Osteocyte (in vitro differentiated cells): ENCODE results near the gene STK11IP. TPM values are rescaled to one million over a fixed set of nuclear protein-coding genes. Genes with fewer than 3 reads are reported as not detected.
A peak's percentile ranks its signal among the peaks of the same experiment; 100 is the strongest.

Source experiments
- DNase-seq: peaks from one replicate; pipeline ENCODE4 v3.0.0; 2021; ENCODE audit warnings: mixed read lengths; ENCODE audit not compliant: unreplicated experiment; ENCODE audit errors: extremely low spot score
- H3K27ac Mint-ChIP-seq: one replicate; pipeline ENCODE4 v1.8.0; 2021; ENCODE audit warnings: mild to moderate bottlenecking, mixed read lengths; ENCODE audit not compliant: unreplicated experiment
- H3K27me3 Mint-ChIP-seq: one replicate; pipeline ENCODE4 v1.8.0; 2021; ENCODE audit warnings: mixed read lengths; ENCODE audit not compliant: unreplicated experiment
- H3K36me3 Mint-ChIP-seq: one replicate; pipeline ENCODE4 v1.8.0; 2021; ENCODE audit warnings: mixed read lengths; ENCODE audit not compliant: unreplicated experiment
- H3K4me1 Mint-ChIP-seq: one replicate; pipeline ENCODE4 v1.8.0; 2021; ENCODE audit warnings: mixed read lengths; ENCODE audit not compliant: unreplicated experiment
- H3K4me3 Mint-ChIP-seq: one replicate; pipeline ENCODE4 v1.8.0; 2021; ENCODE audit warnings: mild to moderate bottlenecking, moderate library complexity, mixed read lengths; ENCODE audit not compliant: unreplicated experiment
- H3K9me3 Mint-ChIP-seq: one replicate; pipeline ENCODE4 v1.8.0; 2021; ENCODE audit warnings: mixed read lengths; ENCODE audit not compliant: unreplicated experiment
- CTCF ChIP-seq: fragments of 200-600 bp; sonication (generic); IDR thresholded peaks from 2 replicates; pipeline ENCODE4 v1.5.0; 2021; ENCODE audit warnings: antibody characterized with exemption, mild to moderate bottlenecking, moderate library complexity
- total RNA-seq: library from RNA; stranded (reverse); gene quantifications from 2 replicates; pipeline ENCODE4 v1.2.1, GENCODE V29; 2021

The STK11IP gene
- total RNA-seq, 1 donor from 2014 or later: 42.7 TPM

- no peak for TF ChIP-seq CTCF
- Mint-ChIP-seq H3K36me3 (peaks cover 5% of the 10 kb centered on the region), H3K27ac (no peak overlapping the region), H3K27me3 (no peaks in the 10 kb centered on the region), H3K4me3 (no peak overlapping the region), H3K9me3 (no peaks in the 10 kb centered on the region), H3K4me1 (peaks cover 11% of the 10 kb centered on the region)
- DNase-seq: no peak
These were observed 41.2 kb upstream of the STK11IP start for GRCh38 chr2:219556413-219556812.

GRCh38 chr2:219557320-219557719 lies 40.3 kb upstream of the STK11IP start:
- no peaks in the 10 kb centered on the region for H3K27me3 Mint-ChIP-seq
- H3K36me3 Mint-ChIP-seq: peaks cover 6% of the 10 kb centered on the region
- TF ChIP-seq CTCF: no peak
- H3K4me3 Mint-ChIP-seq: no peak overlapping the region
- H3K4me1 Mint-ChIP-seq: peaks cover 8% of the 10 kb centered on the region
- DNase-seq: no peak
- no peaks in the 10 kb centered on the region for H3K9me3 Mint-ChIP-seq
- no peak overlapping the region for H3K27ac Mint-ChIP-seq

- Mint-ChIP-seq H3K4me3 (no peak overlapping the region), H3K4me1 (peaks cover 7% of the 10 kb centered on the region), H3K36me3 (peaks cover 9% of the 10 kb centered on the region), H3K27ac (no peak overlapping the region), H3K9me3 (no peaks in the 10 kb centered on the region), H3K27me3 (no peaks in the 10 kb centered on the region)
- DNase-seq: peak; percentile 83
- TF ChIP-seq CTCF: no peak
These were observed 39.6 kb upstream of the STK11IP start for GRCh38 chr2:219557791-219558785.

GRCh38 chr2:219559156-219559915 lies 38.3 kb upstream of the STK11IP start:
- H3K36me3 Mint-ChIP-seq: peaks cover 16% of the 10 kb centered on the region
- H3K4me3 Mint-ChIP-seq: no peak overlapping the region
- H3K9me3 Mint-ChIP-seq: no peaks in the 10 kb centered on the region
- H3K27ac Mint-ChIP-seq: no peak overlapping the region
- DNase-seq: no peak
- TF ChIP-seq CTCF: no peak
- H3K4me1 Mint-ChIP-seq: peaks cover 2% of the 10 kb centered on the region
- H3K27me3 Mint-ChIP-seq: no peaks in the 10 kb centered on the region
